ENCODE measurements around the gene NT5C3A. TPM values are rescaled to one million over a fixed set of nuclear protein-coding genes. Genes with fewer than 3 reads are reported as not detected.
"Not testable (repeated sequence)": the region's sequence is repeated elsewhere in the genome, so short reads cannot be mapped to it uniquely, and the experiment has no call there.

NT5C3A gene
- 31.7 TPM for polyA plus RNA-seq (ENCODE audit: insufficient read length)

- DNase-seq (ENCODE audit: low read depth): no peak
These were observed at the start of gene NT5C3A for GRCh38 chr7:33062023-33062781. TSS of gene NT5C3A (minus strand) at chr7:33062776. CDS start at chr7:33062705, 71 bp downstream.

GRCh38 chr7:33111614-33112013, 49.0 kb upstream of the NT5C3A start:
- DNase-seq (ENCODE audit: low read depth): no peak

- no peak for DNase-seq (ENCODE audit: low read depth)
These were observed 47.2 kb upstream of the NT5C3A start for GRCh38 chr7:33109758-33110238.

GRCh38 chr7:33109005-33109757, 46.6 kb upstream of the NT5C3A start, which contains the start of gene RP9:
TSS of gene RP9 (minus strand) at chr7:33109404. CDS start at chr7:33109372, 32 bp downstream.
- no peak for DNase-seq (ENCODE audit: low read depth)

GRCh38 chr7:33108554-33109004, 46.0 kb upstream of the NT5C3A start:
- DNase-seq (ENCODE audit: low read depth): no peak

- no peak for DNase-seq (ENCODE audit: low read depth)
These were observed 44.8 kb upstream of the NT5C3A start for GRCh38 chr7:33107136-33108066.

GRCh38 chr7:33101906-33102305, 39.3 kb upstream of the NT5C3A start:
- DNase-seq (ENCODE audit: low read depth): no peak

- DNase-seq (ENCODE audit: low read depth): no peak
These were observed 38.2 kb upstream of the NT5C3A start for GRCh38 chr7:33100770-33101169.

GRCh38 chr7:33099154-33099940, 36.8 kb upstream of the NT5C3A start:
- DNase-seq (ENCODE audit: low read depth): no peak

- not testable (repeated sequence) for DNase-seq (ENCODE audit: low read depth)
These were observed 32.2 kb upstream of the NT5C3A start for GRCh38 chr7:33094745-33095275.

- no peak for DNase-seq (ENCODE audit: low read depth)
These were observed 30.7 kb upstream of the NT5C3A start for GRCh38 chr7:33093266-33093665.

- DNase-seq (ENCODE audit: low read depth): no peak
These were observed 29.1 kb upstream of the NT5C3A start for GRCh38 chr7:33091641-33092191.

GRCh38 chr7:33091111-33091531, 28.5 kb upstream of the NT5C3A start:
- DNase-seq (ENCODE audit: low read depth): no peak

GRCh38 chr7:33089142-33089541, 26.6 kb upstream of the NT5C3A start:
- DNase-seq (ENCODE audit: low read depth): no peak

GRCh38 chr7:33087858-33088257, 25.3 kb upstream of the NT5C3A start:
- no peak for DNase-seq (ENCODE audit: low read depth)

GRCh38 chr7:33087356-33087755, 24.8 kb upstream of the NT5C3A start:
- DNase-seq (ENCODE audit: low read depth): no peak

GRCh38 chr7:33079763-33080690, 17.5 kb upstream of the NT5C3A start:
- DNase-seq (ENCODE audit: low read depth): no peak

GRCh38 chr7:33079096-33079495, 16.5 kb upstream of the NT5C3A start:
- no peak for DNase-seq (ENCODE audit: low read depth)

GRCh38 chr7:33076737-33077136, 14.2 kb upstream of the NT5C3A start:
- DNase-seq (ENCODE audit: low read depth): no peak

Measured in forelimb muscle (tissue), 1 donor.